Smooth muscle cell (in vitro differentiated cells): Measurements from ENCODE around the gene HMOX1. TPM values are rescaled to one million over a fixed set of nuclear protein-coding genes. Genes with fewer than 3 reads are reported as not detected.

Source experiments
- DNase-seq: peaks from one replicate; lab custom pipeline; 2025; ENCODE audit not compliant: unreplicated experiment; lab: John Stamatoyannopoulos, UW
- H2AFZ ChIP-seq: fragments of 200-600 bp; sonication (generic); 2 replicates; pipeline ENCODE4 v1.6.0; 2016; ENCODE audit warnings: antibody characterized with exemption, low read depth, mild to moderate bottlenecking
- H3F3A ChIP-seq: fragments of 200-600 bp; sonication (generic); 2 replicates; pipeline ENCODE4 v1.6.0; 2017; ENCODE audit warnings: antibody characterized with exemption, low read depth
- H3K27ac ChIP-seq: fragments of 200-600 bp; sonication (generic); 2 replicates; pipeline ENCODE4 v1.5.1; 2016; ENCODE audit warnings: low read depth, mild to moderate bottlenecking
- H3K27me3 ChIP-seq: fragments of 200-600 bp; sonication (generic); 2 replicates; pipeline ENCODE4 v1.6.1; 2016; ENCODE audit warnings: low read depth, mild to moderate bottlenecking
- H3K36me3 ChIP-seq: fragments of 200-600 bp; sonication (generic); 2 replicates; pipeline ENCODE4 v1.5.1; 2016; ENCODE audit warnings: low read depth
- H3K4me1 ChIP-seq: fragments of 200-600 bp; sonication (generic); 2 replicates; pipeline ENCODE4 v1.5.1; 2016; ENCODE audit warnings: low read depth
- H3K4me2 ChIP-seq: fragments of 200-600 bp; sonication (generic); 2 replicates; pipeline ENCODE4 v1.6.0; 2016; ENCODE audit warnings: mild to moderate bottlenecking
- H3K4me3 ChIP-seq: fragments of 200-600 bp; sonication (generic); 2 replicates; pipeline ENCODE4 v1.5.1; 2016; ENCODE audit warnings: mild to moderate bottlenecking
- H3K79me2 ChIP-seq: fragments of 200-600 bp; sonication (generic); 2 replicates; pipeline ENCODE4 v1.6.0; 2016; ENCODE audit warnings: low read depth, mild to moderate bottlenecking
- H3K9ac ChIP-seq: fragments of 200-600 bp; sonication (generic); 2 replicates; pipeline ENCODE4 v1.6.0; 2016; ENCODE audit warnings: low read depth
- H3K9me3 ChIP-seq: fragments of 200-600 bp; sonication (generic); replicated peaks from 2 replicates; pipeline ENCODE4 v1.5.1; 2016; ENCODE audit warnings: low read depth
- H4K20me1 ChIP-seq: fragments of 200-600 bp; sonication (generic); 2 replicates; pipeline ENCODE4 v1.6.0; 2016; ENCODE audit warnings: low read depth
- CTCF ChIP-seq: fragments of 200-600 bp; sonication (generic); IDR thresholded peaks from 2 replicates; pipeline ENCODE4 v1.5.1; 2017; ENCODE audit warnings: borderline replicate concordance, mild to moderate bottlenecking, antibody characterized with exemption; ENCODE audit not compliant: insufficient read depth, poor library complexity, severe bottlenecking
- WGBS: methylation state at CpG from one replicate; pipeline ENCODE4 v1.1.7; 2016; ENCODE audit warnings: low lambda C conversion rate; 5-methylcytosine and 5-hydroxymethylcytosine counted together
- polyA plus RNA-seq: library from polyadenylated mRNA; unstranded; fragments of >200 nt; fragmentation: Nextera tagmentation; extraction: Ambion mirVana; gene quantifications from 2 replicates; pipeline ENCODE4 v1.2.1, GENCODE V29; 2016
- total RNA-seq: library from RNA; depleted of rRNA; stranded (reverse); fragments of >200 nt; gene quantifications from 2 replicates; pipeline ENCODE4 v1.2.3, GENCODE V29; 2014

HMOX1 gene
- total and polyA plus RNA-seq, 2 experiments from 2014 or later = 7.7 to 13.7 TPM

GRCh38 chr22:35421121-35421520, 40.2 kb downstream of the HMOX1 start:
- Histone ChIP-seq H3K4me1 (no peaks in the 10 kb centered on the region), H3K9ac (no peak overlapping the region), H3K9me3 (no peaks in the 10 kb centered on the region), H4K20me1 (no peaks in the 10 kb centered on the region), H3K79me2 (no peaks in the 10 kb centered on the region), H3K36me3 (no peaks in the 10 kb centered on the region), H3K27ac (no peak overlapping the region), H3K27me3 (no peaks in the 10 kb centered on the region), H2AFZ (no peak overlapping the region), H3K4me3 (no peak overlapping the region), H3K4me2 (no peak overlapping the region), H3F3A (no peaks in the 10 kb centered on the region)
- no peak for TF ChIP-seq CTCF
- DNase-seq = no peak
- 95% methylated on average over 12 of the region's 12 CpGs for WGBS

GRCh38 chr22:35422145-35422544, 41.2 kb downstream of the HMOX1 start:
- TF ChIP-seq CTCF = no peak
- WGBS = over 99% methylated on average over 4 of the region's 4 CpGs
- H3K9me3 ChIP-seq = no peaks in the 10 kb centered on the region

GRCh38 chr22:35422936-35423335, 42.0 kb downstream of the HMOX1 start:
- no peak for TF ChIP-seq CTCF
- no peak overlapping the region for H3K4me2 ChIP-seq
- H3K79me2 ChIP-seq = no peaks in the 10 kb centered on the region
- no peak overlapping the region for H3K4me3 ChIP-seq
- no peak overlapping the region for H2AFZ ChIP-seq
- H3F3A ChIP-seq = no peaks in the 10 kb centered on the region
- no peaks in the 10 kb centered on the region for H3K27me3 ChIP-seq
- WGBS = over 99% methylated on average over 9 of the region's 9 CpGs
- no peak overlapping the region for H3K27ac ChIP-seq
- no peaks in the 10 kb centered on the region for H4K20me1 ChIP-seq
- no peak for DNase-seq
- no peaks in the 10 kb centered on the region for H3K9me3 ChIP-seq
- H3K36me3 ChIP-seq = no peaks in the 10 kb centered on the region
- no peak overlapping the region for H3K9ac ChIP-seq
- H3K4me1 ChIP-seq = peaks cover 13% of the 10 kb centered on the region

More at GRCh38 chr22:35422145-35422544, 41.2 kb downstream of the HMOX1 start:
- Histone ChIP-seq H3F3A (no peaks in the 10 kb centered on the region), H4K20me1 (no peaks in the 10 kb centered on the region), H3K9ac (no peak overlapping the region), H3K79me2 (no peaks in the 10 kb centered on the region), H3K27ac (no peak overlapping the region), H3K36me3 (no peaks in the 10 kb centered on the region), H3K4me1 (peaks cover 10% of the 10 kb centered on the region), H3K4me2 (no peak overlapping the region), H3K27me3 (no peaks in the 10 kb centered on the region), H3K4me3 (no peak overlapping the region), H2AFZ (no peak overlapping the region)
- no peak for DNase-seq

- no peak overlapping the region for H3K4me2 ChIP-seq
- no peaks in the 10 kb centered on the region for H3K9me3 ChIP-seq
- no peaks in the 10 kb centered on the region for H4K20me1 ChIP-seq
- no peak overlapping the region for H3K4me3 ChIP-seq
- no peak overlapping the region for H3K27ac ChIP-seq
- H3K36me3 ChIP-seq = no peaks in the 10 kb centered on the region
- H2AFZ ChIP-seq = no peak overlapping the region
- H3K9ac ChIP-seq = no peak overlapping the region
- DNase-seq = no peak
- no peak for TF ChIP-seq CTCF
- H3K4me1 ChIP-seq = peaks cover 13% of the 10 kb centered on the region
- 98% methylated on average over 26 of the region's 26 CpGs for WGBS
- no peaks in the 10 kb centered on the region for H3K79me2 ChIP-seq
- no peaks in the 10 kb centered on the region for H3F3A ChIP-seq
- H3K27me3 ChIP-seq = no peaks in the 10 kb centered on the region
Measured at GRCh38 chr22:35424081-35424480, 43.2 kb downstream of the HMOX1 start.
